Panc1 (cell line): Measurements from ENCODE around the gene IDI1.

Experiments
- CTCF ChIP-seq: fragments of 450-650 bp; IDR thresholded peaks from 2 replicates; pipeline ENCODE4 v1.5.1; 2017; ENCODE audit warnings: mild to moderate bottlenecking
- POLR2AphosphoS5 ChIP-seq: IDR thresholded peaks from 2 replicates; pipeline ENCODE4 v1.6.1; 2012; ENCODE audit warnings: mild to moderate bottlenecking, low read depth, low read length, moderate library complexity
- SIN3A ChIP-seq: IDR thresholded peaks from 2 replicates; pipeline ENCODE4 v1.6.1; 2012; ENCODE audit warnings: low read depth, mild to moderate bottlenecking, low read length, moderate library complexity, borderline replicate concordance; ENCODE audit not compliant: insufficient read depth
- TCF7L2 ChIP-seq: IDR thresholded peaks from 2 replicates; pipeline ENCODE4 v1.6.1; 2011; ENCODE audit warnings: mild to moderate bottlenecking, low read depth, low read length, inconsistent platforms
- TF ChIP-seq, protein P1 (sequence below), 2 experiments: IDR thresholded peaks; 2 replicates each; pipeline ENCODE4 v1.6.1; 2011 to 2012; ENCODE audit warnings: low read depth in 2 of 2, control low read depth in 1 of 2, low read length in 1 of 2, mild to moderate bottlenecking in 1 of 2, moderate library complexity in 1 of 2; ENCODE audit not compliant: insufficient read depth in 1 of 2

- TF ChIP-seq CTCF (no peak), POLR2AphosphoS5 (no peak), TCF7L2 (no peak), SIN3A (no peak)
- TF ChIP-seq, protein P1, sequence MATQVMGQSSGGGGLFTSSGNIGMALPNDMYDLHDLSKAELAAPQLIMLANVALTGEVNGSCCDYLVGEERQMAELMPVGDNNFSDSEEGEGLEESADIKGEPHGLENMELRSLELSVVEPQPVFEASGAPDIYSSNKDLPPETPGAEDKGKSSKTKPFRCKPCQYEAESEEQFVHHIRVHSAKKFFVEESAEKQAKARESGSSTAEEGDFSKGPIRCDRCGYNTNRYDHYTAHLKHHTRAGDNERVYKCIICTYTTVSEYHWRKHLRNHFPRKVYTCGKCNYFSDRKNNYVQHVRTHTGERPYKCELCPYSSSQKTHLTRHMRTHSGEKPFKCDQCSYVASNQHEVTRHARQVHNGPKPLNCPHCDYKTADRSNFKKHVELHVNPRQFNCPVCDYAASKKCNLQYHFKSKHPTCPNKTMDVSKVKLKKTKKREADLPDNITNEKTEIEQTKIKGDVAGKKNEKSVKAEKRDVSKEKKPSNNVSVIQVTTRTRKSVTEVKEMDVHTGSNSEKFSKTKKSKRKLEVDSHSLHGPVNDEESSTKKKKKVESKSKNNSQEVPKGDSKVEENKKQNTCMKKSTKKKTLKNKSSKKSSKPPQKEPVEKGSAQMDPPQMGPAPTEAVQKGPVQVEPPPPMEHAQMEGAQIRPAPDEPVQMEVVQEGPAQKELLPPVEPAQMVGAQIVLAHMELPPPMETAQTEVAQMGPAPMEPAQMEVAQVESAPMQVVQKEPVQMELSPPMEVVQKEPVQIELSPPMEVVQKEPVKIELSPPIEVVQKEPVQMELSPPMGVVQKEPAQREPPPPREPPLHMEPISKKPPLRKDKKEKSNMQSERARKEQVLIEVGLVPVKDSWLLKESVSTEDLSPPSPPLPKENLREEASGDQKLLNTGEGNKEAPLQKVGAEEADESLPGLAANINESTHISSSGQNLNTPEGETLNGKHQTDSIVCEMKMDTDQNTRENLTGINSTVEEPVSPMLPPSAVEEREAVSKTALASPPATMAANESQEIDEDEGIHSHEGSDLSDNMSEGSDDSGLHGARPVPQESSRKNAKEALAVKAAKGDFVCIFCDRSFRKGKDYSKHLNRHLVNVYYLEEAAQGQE (IDR thresholded peaks at IDR 0.05; ENCODE audit: insufficient read depth in 1 of 2, low read depth in 2 of 2, low read length in 1 of 2), result no peak
Observed at GRCh38 chr10:1094112-1095057, 45.5 kb upstream of the IDI1 start.
